ENCODE results near the gene ZBTB44.

ZBTB44 gene

DNA sequence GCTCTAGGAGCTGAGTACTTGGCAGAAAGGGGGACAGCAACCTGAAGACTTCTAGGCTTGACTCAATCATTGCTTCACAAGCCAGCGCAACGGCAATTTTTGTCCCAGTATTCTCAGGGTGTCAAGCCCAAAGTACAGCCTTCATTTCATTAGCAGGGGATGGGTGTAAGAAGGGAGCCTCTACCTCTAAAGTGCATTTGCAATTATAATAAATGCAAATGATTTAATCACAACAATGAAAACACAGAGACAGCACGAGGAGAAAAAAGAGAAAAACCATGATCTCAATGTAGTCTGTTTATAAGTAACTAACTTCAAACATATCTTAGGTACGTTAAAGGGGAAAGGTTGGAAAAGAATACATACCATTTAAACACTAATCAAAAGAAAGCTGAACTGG lies 34.7 kb downstream of the ZBTB44 start:
- H3K4me1 ChIP-seq (ENCODE audit: control insufficient read depth, insufficient read depth, low read length), result 0 out of 2 replicates have a peak, but pooled peaks cover 1% of the 10 kb centered on the region
- no peak for DNase-seq (ENCODE audit: low read depth, low spot score)
- no peaks in the 10 kb centered on the region for H3K36me3 ChIP-seq (ENCODE audit: control insufficient read depth, insufficient read depth, low read length)
- no peaks in the 10 kb centered on the region for H3K27me3 ChIP-seq (ENCODE audit: control insufficient read depth, insufficient read depth, low read length)
- no CpG with 5 or more reads among the region's 4 CpGs for WGBS (ENCODE audit: insufficient coverage, insufficient read length)
- no peaks in the 10 kb centered on the region for H3K9me3 ChIP-seq (ENCODE audit: control insufficient read depth, insufficient read depth, low read length)
- H3K27ac ChIP-seq (ENCODE audit: low read length), result no peak overlapping the region
- no peak overlapping the region for H3K4me3 ChIP-seq (ENCODE audit: low read length)

- Histone ChIP-seq H3K36me3 (ENCODE audit: control insufficient read depth, insufficient read depth, low read length) (no peaks in the 10 kb centered on the region), H3K9me3 (ENCODE audit: control insufficient read depth, insufficient read depth, low read length) (no peaks in the 10 kb centered on the region), H3K4me1 (ENCODE audit: control insufficient read depth, insufficient read depth, low read length) (0 out of 2 replicates have a peak, but pooled peaks cover 1% of the 10 kb centered on the region), H3K27me3 (ENCODE audit: control insufficient read depth, insufficient read depth, low read length) (no peaks in the 10 kb centered on the region), H3K27ac (ENCODE audit: low read length) (no peak overlapping the region), H3K4me3 (ENCODE audit: low read length) (no peak overlapping the region)
- no peak for DNase-seq (ENCODE audit: low read depth, low spot score)
- WGBS (ENCODE audit: insufficient coverage, insufficient read length), result no CpG with 5 or more reads among the region's 1 CpG
Observed at GRCh38 chr11:130278745-130279144, 36.0 kb downstream of the ZBTB44 start.

GRCh38 chr11:130278151-130278550 lies 36.6 kb downstream of the ZBTB44 start:
- no peaks in the 10 kb centered on the region for H3K9me3 ChIP-seq (ENCODE audit: control insufficient read depth, insufficient read depth, low read length)
- no CpG with 5 or more reads among the region's 3 CpGs for WGBS (ENCODE audit: insufficient coverage, insufficient read length)

DNA sequence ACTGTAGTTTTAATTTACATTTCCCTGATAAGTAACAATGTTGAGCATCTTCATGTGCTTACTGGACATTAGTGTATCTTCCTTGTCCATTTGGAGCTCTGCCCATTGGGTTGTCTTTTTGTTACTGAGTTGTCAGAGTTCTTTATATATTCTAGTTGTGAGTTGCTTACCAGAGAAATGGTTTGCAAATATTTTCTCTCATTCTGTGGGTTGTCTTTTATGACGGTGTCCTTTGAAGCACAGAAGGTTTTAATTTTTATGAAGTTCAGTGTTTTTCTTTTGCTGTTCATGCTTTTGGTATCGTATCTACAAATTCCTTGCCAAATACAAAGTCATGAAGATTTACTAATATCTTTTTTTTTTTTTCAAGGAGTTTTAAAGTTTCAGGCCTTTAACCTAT lies 42.4 kb downstream of the ZBTB44 start:
- 0 out of 2 replicates have a peak, but pooled peaks cover 1% of the 10 kb centered on the region for H3K4me1 ChIP-seq (ENCODE audit: control insufficient read depth, insufficient read depth, low read length)
- DNase-seq (ENCODE audit: low read depth, low spot score), result no peak
- 0 out of 2 replicates have a peak, but pooled peaks cover under 1% of the 10 kb centered on the region for H3K36me3 ChIP-seq (ENCODE audit: control insufficient read depth, insufficient read depth, low read length)
- H3K27ac ChIP-seq (ENCODE audit: low read length), result no peak overlapping the region
- H3K27me3 ChIP-seq (ENCODE audit: control insufficient read depth, insufficient read depth, low read length), result no peaks in the 10 kb centered on the region
- H3K9me3 ChIP-seq (ENCODE audit: control insufficient read depth, insufficient read depth, low read length), result no peaks in the 10 kb centered on the region
- no peak overlapping the region for H3K4me3 ChIP-seq (ENCODE audit: low read length)
- WGBS (ENCODE audit: insufficient coverage, insufficient read length), result no CpG with 5 or more reads among the region's 2 CpGs

More at GRCh38 chr11:130278151-130278550, 36.6 kb downstream of the ZBTB44 start:
- Histone ChIP-seq H3K4me3 (ENCODE audit: low read length) (no peak overlapping the region), H3K36me3 (ENCODE audit: control insufficient read depth, insufficient read depth, low read length) (no peaks in the 10 kb centered on the region), H3K27me3 (ENCODE audit: control insufficient read depth, insufficient read depth, low read length) (no peaks in the 10 kb centered on the region), H3K4me1 (ENCODE audit: control insufficient read depth, insufficient read depth, low read length) (0 out of 2 replicates have a peak, but pooled peaks cover 1% of the 10 kb centered on the region), H3K27ac (ENCODE audit: low read length) (no peak overlapping the region)
- DNase-seq (ENCODE audit: low read depth, low spot score), result no peak

- H3K27me3 ChIP-seq (ENCODE audit: control insufficient read depth, insufficient read depth, low read length), result no peaks in the 10 kb centered on the region
- H3K27ac ChIP-seq (ENCODE audit: low read length), result no peak overlapping the region
- 0 out of 2 replicates have a peak, but pooled peaks cover 3% of the 10 kb centered on the region for H3K36me3 ChIP-seq (ENCODE audit: control insufficient read depth, insufficient read depth, low read length)
- H3K4me1 ChIP-seq (ENCODE audit: control insufficient read depth, insufficient read depth, low read length), result no peaks in the 10 kb centered on the region
- no peak overlapping the region for H3K4me3 ChIP-seq (ENCODE audit: low read length)
- WGBS (ENCODE audit: insufficient coverage, insufficient read length), result no CpG with 5 or more reads among the region's 1 CpG
- no peak for DNase-seq (ENCODE audit: low read depth, low spot score)
- H3K9me3 ChIP-seq (ENCODE audit: control insufficient read depth, insufficient read depth, low read length), result no peaks in the 10 kb centered on the region
Observed at GRCh38 chr11:130269326-130269943, 45.3 kb downstream of the ZBTB44 start.

GRCh38 chr11:130263351-130263750 lies 51.4 kb downstream of the ZBTB44 start:
- Histone ChIP-seq H3K36me3 (ENCODE audit: control insufficient read depth, insufficient read depth, low read length) (peaks cover 7% of the 10 kb centered on the region; the same call in 1 of the 2 replicates), H3K4me3 (ENCODE audit: low read length) (no peak overlapping the region), H3K4me1 (ENCODE audit: control insufficient read depth, insufficient read depth, low read length) (no peaks in the 10 kb centered on the region), H3K27me3 (ENCODE audit: control insufficient read depth, insufficient read depth, low read length) (no peaks in the 10 kb centered on the region), H3K9me3 (ENCODE audit: control insufficient read depth, insufficient read depth, low read length) (no peaks in the 10 kb centered on the region), H3K27ac (ENCODE audit: low read length) (no peak overlapping the region)
- no CpG with 5 or more reads among the region's 5 CpGs for WGBS (ENCODE audit: insufficient coverage, insufficient read length)
- no peak for DNase-seq (ENCODE audit: low read depth, low spot score)

DNA sequence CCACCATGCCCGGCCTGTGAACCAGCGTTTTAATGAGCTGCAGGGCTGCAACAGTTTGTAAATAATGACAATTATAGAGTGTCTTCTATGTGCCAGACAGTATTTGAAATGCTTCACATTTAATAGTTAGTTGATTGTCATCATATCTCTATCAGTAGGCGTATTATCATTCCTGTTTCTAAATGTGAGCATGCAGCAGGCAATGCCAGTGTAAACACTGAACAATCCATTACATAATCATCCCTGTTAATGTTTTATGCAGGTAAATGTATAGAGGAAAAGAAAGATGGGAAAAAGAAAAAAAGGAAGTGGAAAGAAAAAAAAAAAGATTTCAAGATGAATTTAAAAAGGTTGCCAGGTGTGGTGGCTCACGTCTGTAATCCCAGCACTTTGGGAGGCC lies 52.3 kb downstream of the ZBTB44 start:
- Histone ChIP-seq H3K4me3 (ENCODE audit: low read length) (no peak overlapping the region), H3K27me3 (ENCODE audit: control insufficient read depth, insufficient read depth, low read length) (no peaks in the 10 kb centered on the region), H3K36me3 (ENCODE audit: control insufficient read depth, insufficient read depth, low read length) (peaks cover 7% of the 10 kb centered on the region; the same call in 1 of the 2 replicates), H3K4me1 (ENCODE audit: control insufficient read depth, insufficient read depth, low read length) (no peaks in the 10 kb centered on the region), H3K9me3 (ENCODE audit: control insufficient read depth, insufficient read depth, low read length) (no peaks in the 10 kb centered on the region), H3K27ac (ENCODE audit: low read length) (no peak overlapping the region)
- no peak for DNase-seq (ENCODE audit: low read depth, low spot score)
- WGBS (ENCODE audit: insufficient coverage, insufficient read length), result no CpG with 5 or more reads among the region's 4 CpGs

GRCh38 chr11:130261571-130261970 lies 53.1 kb downstream of the ZBTB44 start:
- no peak for DNase-seq (ENCODE audit: low read depth, low spot score)
- no peaks in the 10 kb centered on the region for H3K27me3 ChIP-seq (ENCODE audit: control insufficient read depth, insufficient read depth, low read length)
- H3K4me3 ChIP-seq (ENCODE audit: low read length), result no peak overlapping the region
- WGBS (ENCODE audit: insufficient coverage, insufficient read length), result no CpG with 5 or more reads among the region's 5 CpGs
- H3K36me3 ChIP-seq (ENCODE audit: control insufficient read depth, insufficient read depth, low read length), result peaks cover 3% of the 10 kb centered on the region; the same call in 1 of the 2 replicates
- no peak overlapping the region for H3K27ac ChIP-seq (ENCODE audit: low read length)
- peaks cover 2% of the 10 kb centered on the region; the same call in 1 of the 2 replicates for H3K4me1 ChIP-seq (ENCODE audit: control insufficient read depth, insufficient read depth, low read length)
- H3K9me3 ChIP-seq (ENCODE audit: control insufficient read depth, insufficient read depth, low read length), result no peaks in the 10 kb centered on the region

- no peak overlapping the region for H3K4me3 ChIP-seq (ENCODE audit: low read length)
- H3K27me3 ChIP-seq (ENCODE audit: control insufficient read depth, insufficient read depth, low read length), result no peaks in the 10 kb centered on the region
- H3K9me3 ChIP-seq (ENCODE audit: control insufficient read depth, insufficient read depth, low read length), result no peaks in the 10 kb centered on the region
- peaks cover 3% of the 10 kb centered on the region; the same call in 1 of the 2 replicates for H3K36me3 ChIP-seq (ENCODE audit: control insufficient read depth, insufficient read depth, low read length)
- H3K27ac ChIP-seq (ENCODE audit: low read length), result no peak overlapping the region
- peaks cover 2% of the 10 kb centered on the region; the same call in 1 of the 2 replicates for H3K4me1 ChIP-seq (ENCODE audit: control insufficient read depth, insufficient read depth, low read length)
- no peak for DNase-seq (ENCODE audit: low read depth, low spot score)
- no CpG with 5 or more reads among the region's 6 CpGs for WGBS (ENCODE audit: insufficient coverage, insufficient read length)
Observed at GRCh38 chr11:130260742-130261141, 54.0 kb downstream of the ZBTB44 start.

DNA sequence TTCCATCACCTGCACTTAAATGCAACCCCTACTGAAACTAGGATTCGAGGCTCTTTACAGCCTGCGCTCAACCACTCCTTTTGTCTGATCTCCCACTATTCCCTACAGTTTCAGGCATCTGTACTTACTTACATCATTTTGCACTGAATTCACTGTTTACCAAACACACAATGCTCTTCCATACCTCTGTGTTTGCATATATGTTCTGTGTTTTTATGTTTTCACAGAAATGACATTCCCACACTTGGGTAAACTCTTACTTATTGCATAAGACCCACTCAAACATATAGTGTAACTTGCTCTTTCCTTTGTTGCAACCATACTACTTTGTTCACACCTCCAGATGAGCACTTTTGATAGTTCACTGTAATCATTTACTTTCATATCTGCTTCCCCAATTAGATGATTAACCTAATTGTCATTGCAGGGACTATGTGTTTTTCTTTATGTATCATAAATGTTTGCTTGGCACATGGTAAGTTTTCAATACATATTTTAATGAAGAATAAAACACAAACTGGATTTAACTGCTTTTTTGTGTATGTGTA lies 54.6 kb downstream of the ZBTB44 start:
- Histone ChIP-seq H3K27ac (ENCODE audit: low read length) (no peak overlapping the region), H3K27me3 (ENCODE audit: control insufficient read depth, insufficient read depth, low read length) (no peaks in the 10 kb centered on the region), H3K4me1 (ENCODE audit: control insufficient read depth, insufficient read depth, low read length) (peaks cover 2% of the 10 kb centered on the region; the same call in 1 of the 2 replicates), H3K36me3 (ENCODE audit: control insufficient read depth, insufficient read depth, low read length) (peaks cover 3% of the 10 kb centered on the region; the same call in 1 of the 2 replicates), H3K4me3 (ENCODE audit: low read length) (no peak overlapping the region), H3K9me3 (ENCODE audit: control insufficient read depth, insufficient read depth, low read length) (no peaks in the 10 kb centered on the region)
- DNase-seq (ENCODE audit: low read depth, low spot score), result no peak
- WGBS (ENCODE audit: insufficient coverage, insufficient read length), result no CpG with 5 or more reads among the region's 2 CpGs

Data from iPS DF 6.9 (cell line).